Endodermal cell (in vitro differentiated cells): Measurements from ENCODE around the gene USP48. TPM values are rescaled to one million over a fixed set of nuclear protein-coding genes. Genes with fewer than 3 reads are reported as not detected.

Experiments
- DNase-seq: peaks from one replicate; pipeline ENCODE4 v3.0.0-alpha.2; 2017
- H3K27ac ChIP-seq: 2 replicates; pipeline ENCODE4 v1.5.1; 2013; ENCODE audit warnings: mild to moderate bottlenecking, low read depth, low read length, moderate library complexity
- H3K27me3 ChIP-seq: 2 replicates; pipeline ENCODE4 v1.6.1; 2013; ENCODE audit warnings: mild to moderate bottlenecking, low read length, moderate library complexity; ENCODE audit not compliant: insufficient read depth, control insufficient read depth, poor library complexity, severe bottlenecking
- H3K36me3 ChIP-seq: 2 replicates; pipeline ENCODE4 v1.7.0; 2013; ENCODE audit warnings: mild to moderate bottlenecking, low read length, moderate library complexity; ENCODE audit not compliant: control insufficient read depth, insufficient read depth
- H3K4me1 ChIP-seq: one replicate; pipeline ENCODE4 v1.7.0; 2013; ENCODE audit warnings: low read length; ENCODE audit not compliant: control insufficient read depth, insufficient read depth
- H3K4me3 ChIP-seq: 2 replicates; pipeline ENCODE4 v1.5.1; 2013; ENCODE audit warnings: mild to moderate bottlenecking, low read length, moderate library complexity
- H3K9ac ChIP-seq: 2 replicates; pipeline ENCODE4 v1.6.1; 2013; ENCODE audit warnings: mild to moderate bottlenecking, low read length, moderate library complexity; ENCODE audit not compliant: poor library complexity, severe bottlenecking; ENCODE audit errors: extremely low read depth
- H3K9me3 ChIP-seq: 2 replicates; pipeline ENCODE4 v1.6.1; 2013; ENCODE audit warnings: mild to moderate bottlenecking, low read length, moderate library complexity; ENCODE audit not compliant: control insufficient read depth
- H3K27ac Mint-ChIP-seq: 2 replicates; pipeline ENCODE4 v1.8.0; 2020; ENCODE audit warnings: mixed read lengths
- H3K27me3 Mint-ChIP-seq: 2 replicates; pipeline ENCODE4 v1.8.0; 2021; ENCODE audit warnings: mild to moderate bottlenecking, mixed read lengths; ENCODE audit not compliant: insufficient read depth
- H3K36me3 Mint-ChIP-seq: 2 replicates; pipeline ENCODE4 v1.8.0; 2020; ENCODE audit warnings: low read depth, mixed read lengths
- H3K4me1 Mint-ChIP-seq: 2 replicates; pipeline ENCODE4 v1.8.0; 2020; ENCODE audit warnings: mixed read lengths
- H3K4me3 Mint-ChIP-seq: 2 replicates; pipeline ENCODE4 v1.8.0; 2020; ENCODE audit warnings: mild to moderate bottlenecking, moderate library complexity, mixed read lengths
- H3K9me3 Mint-ChIP-seq: 2 replicates; pipeline ENCODE4 v1.8.0; 2020; ENCODE audit warnings: mild to moderate bottlenecking, mixed read lengths
- WGBS, 2 experiments: methylation state at CpG; one replicate each; pipeline versions ENCODE4 v1.1.5 to v1.1.7; 2013; ENCODE audit warnings: missing lambda C conversion rate in 2 of 2, mixed read lengths in 1 of 2; ENCODE audit not compliant: insufficient coverage in 1 of 2, insufficient read length in 1 of 2; 5-methylcytosine and 5-hydroxymethylcytosine counted together
- total RNA-seq, 2 donors: library from RNA; stranded (reverse); fragmentation: NEBNext Ultra II Directional in 1 of 2; extraction: Animal tissue kit (Norgen Biotek cat#: 25700) in 1 of 2; gene quantifications; 2 replicates in 1 of 2; 3 replicates in 1 of 2; pipeline ENCODE4 v1.2.1, GENCODE V29; 2021
- TF ChIP-seq, protein P1 (sequence below): fragments of 200-600 bp; sonication (generic); conservative IDR thresholded peaks from 2 replicates; pipeline ENCODE4 v1.5.0; 2021; ENCODE audit warnings: antibody characterized with exemption, mild to moderate bottlenecking

The USP48 gene
- total RNA-seq, 2 donors from 2014 or later, result 73.8 to 78.6 TPM

DNA sequence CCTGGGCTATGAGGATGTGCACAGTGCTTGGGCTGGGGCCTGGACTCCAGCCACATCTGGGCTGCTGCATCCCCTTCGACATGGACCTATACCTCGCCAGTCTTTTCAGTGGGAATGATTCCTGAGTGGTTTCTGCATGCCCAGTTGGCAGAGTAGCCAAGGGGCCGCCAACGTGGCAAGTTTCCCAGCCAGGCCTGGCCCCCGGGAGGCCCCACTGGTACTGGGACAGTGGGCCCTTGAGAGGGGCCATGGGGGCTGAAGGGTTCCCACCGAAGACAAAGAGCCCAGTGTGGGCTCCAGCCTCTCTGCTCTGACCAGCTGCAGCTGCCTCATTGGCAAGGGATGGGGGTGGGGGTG lies 129.2 kb downstream of the USP48 start:
- DNase-seq, result no peak
- no peak overlapping the region for H3K27ac ChIP-seq
- H3K9ac ChIP-seq, result no peak overlapping the region
- H3K27me3 ChIP-seq, result peaks cover 7% of the 10 kb centered on the region
- Mint-ChIP-seq H3K4me3 (no peak overlapping the region), H3K9me3 (no peaks in the 10 kb centered on the region), H3K27me3 (peaks cover 22% of the 10 kb centered on the region), H3K27ac (no peak overlapping the region), H3K4me1 (peaks cover 4% of the 10 kb centered on the region), H3K36me3 (no peaks in the 10 kb centered on the region)
- 83 to 92% methylated on average over 2 to 6 of the region's 6 CpGs for WGBS, 2 experiments
- H3K4me3 ChIP-seq, result no peak overlapping the region
- H3K36me3 ChIP-seq, result no peaks in the 10 kb centered on the region
- H3K9me3 ChIP-seq, result no peaks in the 10 kb centered on the region
- H3K4me1 ChIP-seq, result peaks cover 4% of the 10 kb centered on the region
- TF ChIP-seq, protein P1, sequence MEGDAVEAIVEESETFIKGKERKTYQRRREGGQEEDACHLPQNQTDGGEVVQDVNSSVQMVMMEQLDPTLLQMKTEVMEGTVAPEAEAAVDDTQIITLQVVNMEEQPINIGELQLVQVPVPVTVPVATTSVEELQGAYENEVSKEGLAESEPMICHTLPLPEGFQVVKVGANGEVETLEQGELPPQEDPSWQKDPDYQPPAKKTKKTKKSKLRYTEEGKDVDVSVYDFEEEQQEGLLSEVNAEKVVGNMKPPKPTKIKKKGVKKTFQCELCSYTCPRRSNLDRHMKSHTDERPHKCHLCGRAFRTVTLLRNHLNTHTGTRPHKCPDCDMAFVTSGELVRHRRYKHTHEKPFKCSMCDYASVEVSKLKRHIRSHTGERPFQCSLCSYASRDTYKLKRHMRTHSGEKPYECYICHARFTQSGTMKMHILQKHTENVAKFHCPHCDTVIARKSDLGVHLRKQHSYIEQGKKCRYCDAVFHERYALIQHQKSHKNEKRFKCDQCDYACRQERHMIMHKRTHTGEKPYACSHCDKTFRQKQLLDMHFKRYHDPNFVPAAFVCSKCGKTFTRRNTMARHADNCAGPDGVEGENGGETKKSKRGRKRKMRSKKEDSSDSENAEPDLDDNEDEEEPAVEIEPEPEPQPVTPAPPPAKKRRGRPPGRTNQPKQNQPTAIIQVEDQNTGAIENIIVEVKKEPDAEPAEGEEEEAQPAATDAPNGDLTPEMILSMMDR, result no peak

DNA sequence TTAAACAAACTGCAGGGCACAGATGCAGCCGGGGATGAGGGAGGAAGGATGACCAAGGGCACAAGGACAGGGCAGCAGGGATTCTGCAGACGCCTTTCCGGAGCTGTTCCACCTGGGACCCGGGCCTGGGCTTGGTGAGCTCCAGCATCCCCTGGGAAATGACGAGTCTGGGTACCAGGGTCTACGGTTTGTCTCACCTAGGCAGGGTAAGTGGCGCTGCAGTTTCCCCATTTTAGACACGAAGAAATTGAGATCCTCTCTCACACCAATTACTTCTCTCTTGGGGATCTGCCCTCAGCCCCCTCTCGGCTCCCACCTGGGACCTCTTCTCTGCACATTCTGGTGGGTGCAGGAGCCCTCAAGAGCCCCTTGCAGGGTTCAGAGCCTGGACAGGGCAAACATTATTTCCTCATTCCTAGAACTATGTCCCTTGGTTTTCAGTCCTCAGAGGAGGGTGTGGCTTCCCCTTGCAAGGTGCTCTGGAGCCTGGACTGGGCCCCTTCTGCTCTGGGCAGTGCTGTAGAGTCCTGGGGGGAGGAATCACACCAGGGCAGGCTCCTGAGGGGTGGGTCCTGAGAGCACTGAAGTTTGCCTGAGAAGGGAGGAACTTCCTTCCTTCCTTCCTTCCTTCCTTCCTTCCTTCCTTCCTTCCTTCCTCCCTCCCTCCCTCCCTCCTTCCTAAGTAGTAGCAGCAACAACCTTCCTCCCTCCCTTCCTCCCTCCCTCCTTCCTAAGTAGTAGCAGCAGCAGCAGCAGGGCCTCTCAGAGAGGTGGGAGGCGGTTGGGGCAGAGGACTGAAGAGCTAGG lies 129.8 kb downstream of the USP48 start:
- H3K9me3 ChIP-seq, result no peaks in the 10 kb centered on the region
- H3K27me3 ChIP-seq, result peaks cover 7% of the 10 kb centered on the region
- no peak overlapping the region for H3K27ac ChIP-seq
- Mint-ChIP-seq H3K9me3 (no peaks in the 10 kb centered on the region), H3K4me1 (peaks cover 4% of the 10 kb centered on the region), H3K36me3 (no peaks in the 10 kb centered on the region), H3K4me3 (peak overlapping the region; percentile 58), H3K27ac (no peak overlapping the region), H3K27me3 (peaks cover 22% of the 10 kb centered on the region)
- no peak overlapping the region for H3K4me3 ChIP-seq
- DNase-seq, result no peak
- H3K36me3 ChIP-seq, result no peaks in the 10 kb centered on the region
- TF ChIP-seq, protein P1, result no peak
- peaks cover 4% of the 10 kb centered on the region for H3K4me1 ChIP-seq
- H3K9ac ChIP-seq, result no peak overlapping the region
- WGBS, 2 experiments, result 74 to 83% methylated on average over 8 to 10 of the region's 10 CpGs

- Histone ChIP-seq H3K9ac (no peak overlapping the region), H3K4me3 (no peak overlapping the region), H3K27ac (no peak overlapping the region), H3K4me1 (peaks cover 4% of the 10 kb centered on the region), H3K9me3 (no peaks in the 10 kb centered on the region), H3K27me3 (peaks cover 7% of the 10 kb centered on the region), H3K36me3 (no peaks in the 10 kb centered on the region)
- H3K36me3 Mint-ChIP-seq, result no peaks in the 10 kb centered on the region
- peaks cover 22% of the 10 kb centered on the region for H3K27me3 Mint-ChIP-seq
- WGBS, 2 experiments, result 23 to 30% methylated on average over 25 to 37 of the region's 39 CpGs
- H3K27ac Mint-ChIP-seq, result no peak overlapping the region
- DNase-seq, result peak; percentile 65
- peak overlapping the region; percentile 58 for H3K4me3 Mint-ChIP-seq
- H3K4me1 Mint-ChIP-seq, result peaks cover 4% of the 10 kb centered on the region
- TF ChIP-seq, protein P1, result no peak
- H3K9me3 Mint-ChIP-seq, result no peaks in the 10 kb centered on the region
Measured at GRCh38 chr1:21652101-21652936, 130.6 kb downstream of the USP48 start.
